ENCODE measurements around the gene DTNBP1. TPM values are rescaled to one million over a fixed set of nuclear protein-coding genes. Genes with fewer than 3 reads are reported as not detected.

Gene DTNBP1
- total RNA-seq, 2 donors from 2014 or later = 11.5 to 30.8 TPM

DNA sequence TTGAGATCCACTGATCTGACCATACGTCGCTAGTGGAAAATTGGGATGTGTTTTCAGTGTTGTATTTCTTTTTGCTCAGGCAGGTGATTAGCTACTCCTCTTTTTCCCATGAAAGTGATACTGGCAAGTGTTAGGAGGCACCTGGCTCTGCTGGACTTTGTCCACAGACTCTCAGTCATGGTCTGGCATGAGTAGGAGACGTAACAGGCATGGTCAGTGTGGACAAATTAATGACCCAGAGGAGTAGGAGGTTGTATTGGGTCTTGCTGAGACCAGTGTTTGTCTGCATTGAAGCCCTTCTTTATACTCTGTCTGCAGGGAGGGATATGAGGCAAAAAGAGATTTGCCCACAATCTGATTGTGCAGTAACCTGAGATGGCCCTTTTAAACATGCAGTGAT is 178.7 kb downstream of the DTNBP1 start:
- Histone ChIP-seq H3K27me3 (replicated peaks; ENCODE audit: insufficient read depth) (no peaks in the 10 kb centered on the region), H3K4me3 (no peak overlapping the region), H3K36me3 (peaks cover 17% of the 10 kb centered on the region), H3K27ac (no peak overlapping the region), H3K4me1 (ENCODE audit: control insufficient read depth in 1 of 2, low read depth in 2 of 2) (peaks cover 0 to 17% of the 10 kb centered on the region in 2 donors), H3K9me3 (no peaks in the 10 kb centered on the region)
- TF ChIP-seq, protein P1, sequence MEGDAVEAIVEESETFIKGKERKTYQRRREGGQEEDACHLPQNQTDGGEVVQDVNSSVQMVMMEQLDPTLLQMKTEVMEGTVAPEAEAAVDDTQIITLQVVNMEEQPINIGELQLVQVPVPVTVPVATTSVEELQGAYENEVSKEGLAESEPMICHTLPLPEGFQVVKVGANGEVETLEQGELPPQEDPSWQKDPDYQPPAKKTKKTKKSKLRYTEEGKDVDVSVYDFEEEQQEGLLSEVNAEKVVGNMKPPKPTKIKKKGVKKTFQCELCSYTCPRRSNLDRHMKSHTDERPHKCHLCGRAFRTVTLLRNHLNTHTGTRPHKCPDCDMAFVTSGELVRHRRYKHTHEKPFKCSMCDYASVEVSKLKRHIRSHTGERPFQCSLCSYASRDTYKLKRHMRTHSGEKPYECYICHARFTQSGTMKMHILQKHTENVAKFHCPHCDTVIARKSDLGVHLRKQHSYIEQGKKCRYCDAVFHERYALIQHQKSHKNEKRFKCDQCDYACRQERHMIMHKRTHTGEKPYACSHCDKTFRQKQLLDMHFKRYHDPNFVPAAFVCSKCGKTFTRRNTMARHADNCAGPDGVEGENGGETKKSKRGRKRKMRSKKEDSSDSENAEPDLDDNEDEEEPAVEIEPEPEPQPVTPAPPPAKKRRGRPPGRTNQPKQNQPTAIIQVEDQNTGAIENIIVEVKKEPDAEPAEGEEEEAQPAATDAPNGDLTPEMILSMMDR (IDR thresholded peaks at IDR 0.05) = no peak
- DNase-seq (ENCODE audit: low spot score) (no peak), ATAC-seq (ENCODE audit: insufficient number of reproducible peaks, low FRiP score, low read depth) (no peak)

DNA sequence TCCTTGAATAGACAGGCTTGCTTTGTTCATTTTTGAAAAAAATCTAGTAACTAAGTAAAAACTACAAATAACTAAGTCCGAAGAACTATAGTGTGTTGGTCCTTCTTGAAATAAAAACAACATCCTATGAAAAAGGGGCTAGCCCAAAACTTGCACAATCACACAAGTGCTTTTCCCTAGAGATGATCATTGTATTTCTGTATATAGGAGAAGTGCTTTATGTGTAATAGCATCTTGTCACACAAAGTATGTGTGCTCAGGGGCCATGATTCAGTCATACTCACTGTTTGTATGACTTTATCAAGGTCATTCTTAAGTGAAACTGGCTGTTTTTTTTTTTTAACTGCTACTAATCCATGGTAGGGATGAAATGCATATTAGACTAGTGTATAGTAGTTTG is 179.8 kb downstream of the DTNBP1 start:
- no peak for DNase-seq (ENCODE audit: low spot score)
- H3K4me1 ChIP-seq (ENCODE audit: control insufficient read depth in 1 of 2, low read depth in 2 of 2) = peaks cover under 1 to 23% of the 10 kb centered on the region in 2 donors
- H3K4me3 ChIP-seq = no peak overlapping the region
- TF ChIP-seq, protein P1 (IDR thresholded peaks at IDR 0.05) = no peak
- H3K27ac ChIP-seq = no peak overlapping the region
- ATAC-seq (ENCODE audit: insufficient number of reproducible peaks, low FRiP score, low read depth) = no peak
- H3K27me3 ChIP-seq (replicated peaks; ENCODE audit: insufficient read depth) = no peaks in the 10 kb centered on the region
- no peaks in the 10 kb centered on the region for H3K9me3 ChIP-seq
- peaks cover 6% of the 10 kb centered on the region for H3K36me3 ChIP-seq

DNA sequence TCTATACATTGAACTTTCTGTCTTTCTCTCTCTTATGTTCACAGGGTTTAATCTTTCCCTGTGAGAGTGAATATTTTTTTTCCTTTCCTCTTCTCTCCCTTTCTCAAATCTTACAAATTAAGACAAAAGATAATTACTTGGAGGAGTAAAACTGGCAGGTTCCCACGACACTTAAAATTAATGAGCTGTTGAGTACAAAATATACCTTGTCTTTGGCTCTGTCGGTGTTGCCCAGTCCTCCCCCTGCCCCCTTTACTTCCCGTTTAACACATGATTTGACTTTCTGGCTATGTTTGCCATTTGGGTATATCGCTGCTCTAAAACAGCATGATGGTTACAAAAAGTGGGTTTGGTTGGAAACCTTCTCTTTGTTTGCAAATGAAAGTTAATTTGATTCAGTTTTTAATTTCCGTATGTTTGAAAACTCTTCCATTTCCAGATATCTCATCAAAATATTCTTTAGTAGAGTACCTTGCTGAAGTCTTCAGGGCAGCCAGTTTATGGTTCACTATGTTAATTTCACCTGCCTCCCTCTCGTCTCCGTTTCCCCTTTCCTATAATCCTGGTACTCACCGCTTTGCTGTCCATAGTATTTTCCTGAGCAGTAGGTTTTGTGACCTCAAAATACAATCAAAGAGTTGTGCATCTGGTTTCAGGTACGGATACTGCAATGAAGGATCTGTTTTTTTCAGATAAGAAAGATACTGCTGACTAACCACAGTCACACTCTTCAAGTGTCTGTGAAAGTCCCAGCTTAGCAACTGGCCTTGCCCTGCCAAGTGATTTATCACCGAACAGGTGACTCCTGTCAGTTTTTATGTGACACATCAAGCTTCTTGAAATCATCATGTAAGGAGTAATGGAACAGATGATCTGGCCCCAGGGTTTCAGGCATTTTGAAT is 181.2 kb downstream of the DTNBP1 start:
- ATAC-seq (ENCODE audit: insufficient number of reproducible peaks, low FRiP score, low read depth) = no peak
- Histone ChIP-seq H3K9me3 (no peaks in the 10 kb centered on the region), H3K27me3 (replicated peaks; ENCODE audit: insufficient read depth) (no peaks in the 10 kb centered on the region), H3K4me3 (no peak overlapping the region), H3K27ac (no peak overlapping the region), H3K36me3 (no peaks in the 10 kb centered on the region), H3K4me1 (ENCODE audit: control insufficient read depth in 1 of 2, low read depth in 2 of 2) (peaks cover 12 to 37% of the 10 kb centered on the region in 2 donors)
- no peak for DNase-seq (ENCODE audit: low spot score)
- TF ChIP-seq, protein P1 (IDR thresholded peaks at IDR 0.05) = no peak

DNA sequence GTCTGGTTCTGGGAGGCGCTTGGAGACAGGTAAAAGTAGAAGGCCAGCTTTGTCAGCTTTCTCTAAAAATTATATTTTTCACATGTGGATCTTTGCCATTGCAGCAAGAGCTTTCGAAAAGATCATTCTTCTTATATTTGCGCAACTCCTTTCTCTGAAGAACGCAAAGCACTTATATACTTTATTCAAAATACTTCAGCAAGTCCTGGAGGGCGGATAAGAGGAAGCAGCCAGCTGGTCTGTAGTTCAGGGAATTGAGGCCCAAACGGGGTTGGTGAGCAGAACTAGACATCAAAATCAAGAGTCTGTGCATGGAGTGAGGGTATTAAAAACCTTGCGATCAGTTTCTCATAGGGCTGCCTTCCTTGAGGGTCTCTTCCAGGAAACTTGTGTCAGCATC is 182.3 kb downstream of the DTNBP1 start:
- ATAC-seq (ENCODE audit: insufficient number of reproducible peaks, low FRiP score, low read depth) = no peak
- Histone ChIP-seq H3K27me3 (replicated peaks; ENCODE audit: insufficient read depth) (no peaks in the 10 kb centered on the region), H3K9me3 (no peaks in the 10 kb centered on the region), H3K27ac (no peak overlapping the region), H3K36me3 (no peaks in the 10 kb centered on the region), H3K4me1 (ENCODE audit: control insufficient read depth in 1 of 2, low read depth in 2 of 2) (peaks cover 19 to 48% of the 10 kb centered on the region in 2 donors), H3K4me3 (no peak overlapping the region)
- DNase-seq (ENCODE audit: low spot score) = no peak
- TF ChIP-seq, protein P1 (IDR thresholded peaks at IDR 0.05) = no peak

DNA sequence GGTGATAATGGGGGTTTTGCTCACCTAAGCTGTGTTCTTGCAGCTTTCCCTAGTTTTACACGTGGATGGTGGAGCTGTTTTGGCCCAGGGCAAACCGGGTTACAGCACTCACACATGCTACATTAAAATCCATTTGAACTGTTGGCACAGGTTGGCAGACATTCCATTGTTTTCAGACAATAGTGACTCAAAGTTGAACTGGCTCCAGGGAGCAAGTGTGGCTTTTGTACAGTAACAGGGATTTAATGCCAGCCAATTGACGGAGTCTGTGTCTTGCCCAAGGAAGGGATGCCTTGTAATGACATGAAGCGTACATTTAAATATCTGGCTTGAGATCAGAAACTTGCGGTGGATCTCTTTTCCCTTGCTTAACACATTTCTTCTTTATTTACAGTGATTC is 183.1 kb downstream of the DTNBP1 start:
- Histone ChIP-seq H3K36me3 (no peaks in the 10 kb centered on the region), H3K4me1 (ENCODE audit: control insufficient read depth in 1 of 2, low read depth in 2 of 2) (peaks cover 19 to 56% of the 10 kb centered on the region in 2 donors), H3K27me3 (replicated peaks; ENCODE audit: insufficient read depth) (no peaks in the 10 kb centered on the region), H3K27ac (no peak overlapping the region), H3K4me3 (peak overlapping the region; percentile 2), H3K9me3 (no peaks in the 10 kb centered on the region)
- DNase-seq (ENCODE audit: low spot score) (no peak), ATAC-seq (ENCODE audit: insufficient number of reproducible peaks, low FRiP score, low read depth) (no peak)
- TF ChIP-seq, protein P1 (IDR thresholded peaks at IDR 0.05) = no peak
